ENCODE measurements around the gene KBTBD8. TPM values are rescaled to one million over a fixed set of nuclear protein-coding genes. Genes with fewer than 3 reads are reported as not detected.

The KBTBD8 gene
- total RNA-seq, 1 donor from 2014 or later = 5.8 TPM

DNA sequence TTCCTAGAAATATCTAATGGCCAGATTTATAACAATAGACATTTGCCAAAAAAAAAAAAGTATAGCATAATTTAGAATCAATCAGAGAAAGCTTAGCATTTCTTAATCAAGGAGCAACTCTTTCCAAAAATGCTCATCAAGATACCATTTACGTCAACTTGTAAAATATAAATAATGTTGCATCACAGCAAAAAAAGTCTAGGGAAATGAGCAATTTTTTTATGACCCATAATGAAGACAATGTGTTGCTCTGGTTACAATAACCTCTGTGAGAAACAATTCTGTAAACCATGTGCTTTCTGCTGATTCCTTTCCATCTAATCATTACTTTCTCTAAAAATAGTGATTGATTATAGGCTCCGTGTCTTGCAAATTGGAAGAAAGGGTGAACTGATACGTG is 36.3 kb downstream of the KBTBD8 start:
- no peak for DNase-seq (ENCODE audit: low spot score, unreplicated experiment)
- H3K9me3 Mint-ChIP-seq (ENCODE audit: low read depth) = peaks cover 4% of the 10 kb centered on the region
- TF ChIP-seq, protein P1, sequence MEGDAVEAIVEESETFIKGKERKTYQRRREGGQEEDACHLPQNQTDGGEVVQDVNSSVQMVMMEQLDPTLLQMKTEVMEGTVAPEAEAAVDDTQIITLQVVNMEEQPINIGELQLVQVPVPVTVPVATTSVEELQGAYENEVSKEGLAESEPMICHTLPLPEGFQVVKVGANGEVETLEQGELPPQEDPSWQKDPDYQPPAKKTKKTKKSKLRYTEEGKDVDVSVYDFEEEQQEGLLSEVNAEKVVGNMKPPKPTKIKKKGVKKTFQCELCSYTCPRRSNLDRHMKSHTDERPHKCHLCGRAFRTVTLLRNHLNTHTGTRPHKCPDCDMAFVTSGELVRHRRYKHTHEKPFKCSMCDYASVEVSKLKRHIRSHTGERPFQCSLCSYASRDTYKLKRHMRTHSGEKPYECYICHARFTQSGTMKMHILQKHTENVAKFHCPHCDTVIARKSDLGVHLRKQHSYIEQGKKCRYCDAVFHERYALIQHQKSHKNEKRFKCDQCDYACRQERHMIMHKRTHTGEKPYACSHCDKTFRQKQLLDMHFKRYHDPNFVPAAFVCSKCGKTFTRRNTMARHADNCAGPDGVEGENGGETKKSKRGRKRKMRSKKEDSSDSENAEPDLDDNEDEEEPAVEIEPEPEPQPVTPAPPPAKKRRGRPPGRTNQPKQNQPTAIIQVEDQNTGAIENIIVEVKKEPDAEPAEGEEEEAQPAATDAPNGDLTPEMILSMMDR (IDR thresholded peaks at IDR 0.05; ENCODE audit: unreplicated experiment) = no peak
- H3K27ac Mint-ChIP-seq = no peak overlapping the region
- peaks cover 27% of the 10 kb centered on the region for H3K4me1 Mint-ChIP-seq (ENCODE audit: low read depth)
- no peak overlapping the region for H3K4me3 Mint-ChIP-seq (ENCODE audit: low read depth)
- no peaks in the 10 kb centered on the region for H3K36me3 Mint-ChIP-seq (ENCODE audit: insufficient read depth)
- H3K27me3 Mint-ChIP-seq = no peaks in the 10 kb centered on the region

DNA sequence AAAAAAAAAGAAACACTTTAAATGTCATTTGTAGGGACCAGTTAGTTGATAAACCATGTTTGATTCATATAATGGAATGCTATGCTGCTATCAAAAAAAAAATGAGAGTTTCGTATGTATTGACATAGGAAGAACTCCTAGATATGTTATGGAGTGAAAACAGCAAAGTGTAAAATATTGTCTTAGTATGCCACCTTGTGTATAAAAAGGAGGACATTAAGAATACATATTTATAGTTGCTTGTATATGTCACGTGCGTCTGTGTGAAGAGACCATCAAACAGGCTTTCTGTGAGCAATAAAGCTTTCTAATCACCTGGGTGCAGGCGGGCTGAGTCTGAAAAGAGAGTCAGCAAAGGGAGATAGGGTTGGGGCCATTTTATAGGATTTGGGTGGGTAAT is 39.5 kb downstream of the KBTBD8 start:
- H3K9me3 Mint-ChIP-seq (ENCODE audit: low read depth) = no peaks in the 10 kb centered on the region
- no peak overlapping the region for H3K27ac Mint-ChIP-seq
- TF ChIP-seq, protein P1 (IDR thresholded peaks at IDR 0.05; ENCODE audit: unreplicated experiment) = no peak
- H3K4me1 Mint-ChIP-seq (ENCODE audit: low read depth) = peaks cover 13% of the 10 kb centered on the region
- H3K36me3 Mint-ChIP-seq (ENCODE audit: insufficient read depth) = no peaks in the 10 kb centered on the region
- DNase-seq (ENCODE audit: low spot score, unreplicated experiment) = no peak
- H3K27me3 Mint-ChIP-seq = no peaks in the 10 kb centered on the region
- no peak overlapping the region for H3K4me3 Mint-ChIP-seq (ENCODE audit: low read depth)

DNA sequence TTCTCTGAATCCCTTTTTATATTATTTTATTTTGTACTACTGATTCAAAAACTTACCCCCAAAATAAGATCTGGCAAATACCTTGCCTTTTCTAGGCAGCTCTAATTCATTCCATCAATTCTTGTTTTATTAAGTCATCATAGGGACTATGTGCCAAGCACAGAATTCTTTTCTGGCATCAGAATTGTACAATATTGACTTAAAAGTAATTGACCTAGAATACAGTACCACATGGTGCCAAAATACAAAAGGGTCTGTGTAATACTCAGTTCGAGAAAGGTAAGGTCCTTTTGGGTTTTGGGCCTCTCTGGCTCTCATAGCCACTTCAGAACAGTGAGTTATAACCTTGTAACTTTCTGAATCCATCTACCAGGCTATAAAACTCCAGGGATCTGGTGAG is 46.2 kb downstream of the KBTBD8 start:
- H3K36me3 Mint-ChIP-seq (ENCODE audit: insufficient read depth) = no peaks in the 10 kb centered on the region
- no peaks in the 10 kb centered on the region for H3K9me3 Mint-ChIP-seq (ENCODE audit: low read depth)
- DNase-seq (ENCODE audit: low spot score, unreplicated experiment) = no peak
- TF ChIP-seq, protein P1 (IDR thresholded peaks at IDR 0.05; ENCODE audit: unreplicated experiment) = no peak
- H3K4me3 Mint-ChIP-seq (ENCODE audit: low read depth) = no peak overlapping the region
- H3K4me1 Mint-ChIP-seq (ENCODE audit: low read depth) = peaks cover 2% of the 10 kb centered on the region
- H3K27ac Mint-ChIP-seq = no peak overlapping the region
- H3K27me3 Mint-ChIP-seq = no peaks in the 10 kb centered on the region

DNA sequence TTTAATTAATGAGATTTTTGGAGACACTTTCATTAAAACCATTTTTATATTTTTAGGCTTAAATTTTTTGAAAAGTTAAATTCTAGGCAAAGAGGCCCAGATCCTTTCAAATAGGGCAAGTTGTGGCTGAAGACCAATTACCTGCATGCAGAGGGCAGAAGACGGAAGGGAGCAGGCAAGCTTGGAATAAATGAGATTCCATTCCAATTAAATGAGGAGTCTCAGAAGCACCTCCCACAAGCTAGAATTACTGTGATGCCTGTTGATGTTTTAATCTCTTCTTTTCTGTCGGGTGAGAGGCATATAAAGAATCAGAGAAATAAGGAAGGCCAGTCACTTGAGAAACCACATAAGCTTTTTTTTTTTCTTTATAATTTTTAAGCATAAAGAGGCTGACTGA is 46.8 kb downstream of the KBTBD8 start:
- TF ChIP-seq, protein P1 (IDR thresholded peaks at IDR 0.05; ENCODE audit: unreplicated experiment) = no peak
- DNase-seq (ENCODE audit: low spot score, unreplicated experiment) = no peak
- no peaks in the 10 kb centered on the region for H3K9me3 Mint-ChIP-seq (ENCODE audit: low read depth)
- no peaks in the 10 kb centered on the region for H3K27me3 Mint-ChIP-seq
- peaks cover 2% of the 10 kb centered on the region for H3K4me1 Mint-ChIP-seq (ENCODE audit: low read depth)
- no peak overlapping the region for H3K27ac Mint-ChIP-seq
- no peak overlapping the region for H3K4me3 Mint-ChIP-seq (ENCODE audit: low read depth)
- H3K36me3 Mint-ChIP-seq (ENCODE audit: insufficient read depth) = no peaks in the 10 kb centered on the region

DNA sequence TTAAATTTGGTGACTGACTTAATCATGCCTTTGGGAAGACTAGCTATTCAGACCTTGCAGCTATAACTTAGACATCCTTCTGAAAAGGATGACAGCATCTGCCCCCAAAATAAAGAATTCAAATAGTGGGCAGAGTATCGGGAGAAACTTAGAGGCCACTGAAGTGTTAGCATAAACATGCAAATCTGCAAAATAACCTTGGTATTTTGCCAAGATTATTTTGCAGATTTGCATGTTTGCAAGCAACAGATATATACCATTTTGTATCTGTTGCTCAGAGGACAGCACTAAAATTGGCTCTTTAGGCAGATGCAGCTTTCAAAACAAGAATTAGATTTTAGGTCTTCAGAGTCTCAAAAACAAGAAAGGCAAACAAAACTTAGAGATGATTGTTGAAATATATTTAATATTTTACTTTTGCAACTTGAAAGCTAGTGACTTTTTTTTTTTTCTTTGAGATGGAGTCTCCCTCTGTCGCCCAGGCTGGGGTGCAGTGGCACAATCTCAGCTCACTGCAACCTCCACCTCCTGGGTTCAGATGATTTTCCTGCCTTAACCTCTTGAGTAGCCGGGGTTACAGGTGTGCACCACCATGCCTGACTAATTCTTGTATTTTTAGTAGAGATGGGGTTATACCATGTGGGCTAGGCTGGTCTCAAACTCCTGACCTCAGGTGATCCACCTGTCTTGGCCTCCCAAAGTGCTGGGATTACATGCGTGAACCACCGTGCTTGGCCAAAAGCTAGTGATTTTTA is 47.8 kb downstream of the KBTBD8 start:
- Mint-ChIP-seq H3K4me3 (ENCODE audit: low read depth) (no peak overlapping the region), H3K9me3 (ENCODE audit: low read depth) (peaks cover 4% of the 10 kb centered on the region), H3K4me1 (ENCODE audit: low read depth) (peaks cover 2% of the 10 kb centered on the region), H3K27me3 (no peaks in the 10 kb centered on the region), H3K27ac (no peak overlapping the region), H3K36me3 (ENCODE audit: insufficient read depth) (no peaks in the 10 kb centered on the region)
- DNase-seq (ENCODE audit: low spot score, unreplicated experiment) = no peak
- TF ChIP-seq, protein P1 (IDR thresholded peaks at IDR 0.05; ENCODE audit: unreplicated experiment) = no peak
